Measurements from ENCODE around the gene COMMD7.

GRCh38 chr20:32763202-32764004 lies 20.1 kb upstream of the COMMD7 start:
- TF ChIP-seq CTCF (IDR thresholded peaks at IDR 0.05; ENCODE audit: poor library complexity), result no peak
- TF ChIP-seq EZH2 (IDR thresholded peaks at IDR 0.05; ENCODE audit: borderline replicate concordance), result no peak
- no peak for TF ChIP-seq EZH2phosphoT487 (IDR thresholded peaks at IDR 0.05; ENCODE audit: low read depth, severe bottlenecking, unreplicated experiment)

Data from hepatocyte (in vitro differentiated cells).